Stimulated activated CD4-positive, alpha-beta T cell treated with anti-CD3 and anti-CD28 coated beads, Interleukin-2, amount 100 ng/mL, for 4 hours (primary cell): ENCODE measurements around the gene SIAH2.

Source experiments
- DNase-seq: peaks from one replicate; pipeline ENCODE4 v3.0.0-alpha.2; 2020; ENCODE audit warnings: low read depth

Gene SIAH2

GRCh38 chr3:150733936-150734794 is 28.8 kb downstream of the SIAH2 start:
- no peak for DNase-seq

DNA sequence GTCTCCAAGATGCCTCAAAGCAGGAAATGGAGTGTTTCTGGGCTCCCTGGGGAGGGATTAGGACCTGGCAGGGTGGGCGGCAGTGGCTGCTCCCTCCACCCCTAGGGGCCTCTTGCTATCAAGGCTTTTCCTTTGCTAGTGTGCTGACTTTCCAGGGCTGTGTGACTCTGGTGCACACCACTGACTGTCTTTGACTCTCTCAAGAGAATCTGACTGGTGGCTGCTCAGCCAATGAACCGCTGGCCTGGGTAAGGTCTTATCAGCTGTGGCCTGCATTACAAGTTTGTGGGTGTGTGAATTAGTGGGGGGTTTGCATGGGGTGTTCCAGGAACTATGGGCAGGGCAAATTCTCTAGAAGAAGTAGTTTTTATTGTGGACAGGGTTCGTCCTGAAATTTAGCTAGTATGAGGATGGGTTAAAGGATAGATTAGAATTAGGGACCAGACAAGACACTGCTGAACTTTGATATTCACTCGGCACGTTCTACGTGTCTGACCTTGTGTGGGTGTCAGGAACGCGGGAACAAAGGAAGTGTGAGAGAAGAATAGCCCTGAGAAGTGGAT is 29.5 kb downstream of the SIAH2 start:
- no peak for DNase-seq

GRCh38 chr3:150729682-150730360 is 33.1 kb downstream of the SIAH2 start:
- no peak for DNase-seq

GRCh38 chr3:150727653-150728502 is 35.1 kb downstream of the SIAH2 start:
- DNase-seq = no peak

DNA sequence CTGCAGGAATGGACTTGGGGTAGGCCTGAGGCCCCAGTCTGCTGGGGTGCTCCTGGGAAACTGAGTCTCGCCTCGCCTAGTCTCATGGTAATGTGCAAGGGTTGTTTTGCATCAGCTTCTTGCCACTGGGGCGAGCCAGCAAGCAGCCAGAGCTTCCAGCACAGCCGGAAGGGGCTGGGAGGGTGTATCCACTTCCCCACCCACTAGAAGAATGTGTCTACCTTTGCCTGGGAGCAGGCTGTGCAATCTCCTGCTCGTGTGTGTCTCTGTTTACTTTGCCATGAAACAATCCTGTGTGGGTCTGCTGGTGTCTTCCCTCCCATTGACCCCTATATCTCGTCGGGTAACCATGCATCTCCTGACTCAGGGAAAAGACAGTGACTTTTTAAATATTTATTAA is 37.4 kb downstream of the SIAH2 start:
- no peak for DNase-seq

DNA sequence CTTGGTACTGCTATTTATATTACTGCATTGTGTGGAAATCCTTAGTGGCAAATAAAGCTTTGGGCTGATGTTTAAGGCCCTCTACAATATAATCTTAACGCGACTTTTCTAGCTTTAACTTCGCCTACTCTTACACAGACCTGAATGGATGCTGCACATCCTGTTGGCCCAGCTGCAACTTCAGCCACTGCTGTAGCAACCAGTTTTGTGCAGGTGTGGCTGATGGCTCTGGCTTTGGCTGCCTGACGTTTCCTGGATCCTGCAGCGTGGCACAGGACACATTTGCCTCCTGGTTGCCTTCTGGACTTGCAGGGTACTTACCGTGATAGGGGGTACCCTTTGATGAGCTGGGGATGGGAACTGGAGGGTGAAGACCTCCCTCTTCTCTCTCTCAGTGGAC is 39.0 kb downstream of the SIAH2 start:
- DNase-seq = no peak

DNA sequence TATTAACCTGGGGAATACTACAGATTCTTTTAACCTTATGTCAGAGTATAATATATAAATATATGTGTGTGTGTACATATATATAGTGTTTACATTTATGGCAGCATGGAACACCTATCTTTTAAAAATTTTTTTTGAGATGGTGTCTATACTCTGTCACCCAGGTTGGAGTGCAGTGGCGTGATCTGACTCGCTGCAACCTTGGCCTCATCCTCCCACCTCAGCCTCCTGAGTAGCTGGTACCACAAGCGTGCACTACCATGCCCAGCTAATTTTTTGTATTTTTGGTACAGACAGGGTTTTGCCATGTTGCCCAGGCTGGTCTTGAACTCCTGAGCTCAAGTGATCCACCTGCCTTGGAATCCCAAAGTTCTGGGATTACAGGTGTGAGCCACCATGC is 40.7 kb downstream of the SIAH2 start:
- no peak for DNase-seq

DNA sequence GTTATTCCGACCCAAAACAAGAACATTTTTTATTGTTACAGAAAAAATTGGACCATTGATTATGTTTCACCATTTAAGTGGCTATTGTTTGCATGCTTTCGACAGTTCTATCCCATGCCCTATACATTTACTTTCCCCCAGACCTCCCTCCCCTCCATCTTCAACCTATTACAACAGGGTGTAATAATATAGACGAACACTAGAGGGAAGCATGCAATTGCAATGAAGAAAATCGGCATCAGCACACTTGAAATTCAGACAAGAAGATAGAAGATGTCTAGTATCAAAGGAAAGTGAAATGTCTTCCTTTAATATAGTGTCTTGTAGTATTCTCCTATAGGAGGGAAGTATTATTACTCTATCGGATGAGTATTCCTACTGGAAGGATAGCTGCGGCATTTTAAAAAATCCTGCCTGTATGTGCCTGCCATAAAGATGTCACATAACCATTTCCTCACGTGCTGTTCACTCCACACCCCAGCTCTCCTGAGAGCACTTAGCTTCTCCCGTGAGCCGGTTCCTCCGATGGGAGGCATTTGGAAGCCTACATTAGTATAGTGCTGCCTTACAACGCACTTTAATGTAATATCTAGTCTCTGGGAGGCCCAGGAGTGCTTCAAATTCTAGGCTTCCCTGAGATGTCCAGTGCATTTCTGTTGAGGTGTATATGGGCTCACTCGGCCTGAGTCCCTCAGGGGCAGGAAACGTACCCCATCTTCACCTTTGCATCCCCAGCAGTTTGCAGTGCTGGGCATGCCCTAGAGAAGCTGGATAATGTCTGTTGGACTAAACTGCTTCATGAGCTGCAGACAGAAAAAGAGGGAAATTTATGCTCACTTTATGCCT is 41.5 kb downstream of the SIAH2 start:
- DNase-seq = no peak

DNA sequence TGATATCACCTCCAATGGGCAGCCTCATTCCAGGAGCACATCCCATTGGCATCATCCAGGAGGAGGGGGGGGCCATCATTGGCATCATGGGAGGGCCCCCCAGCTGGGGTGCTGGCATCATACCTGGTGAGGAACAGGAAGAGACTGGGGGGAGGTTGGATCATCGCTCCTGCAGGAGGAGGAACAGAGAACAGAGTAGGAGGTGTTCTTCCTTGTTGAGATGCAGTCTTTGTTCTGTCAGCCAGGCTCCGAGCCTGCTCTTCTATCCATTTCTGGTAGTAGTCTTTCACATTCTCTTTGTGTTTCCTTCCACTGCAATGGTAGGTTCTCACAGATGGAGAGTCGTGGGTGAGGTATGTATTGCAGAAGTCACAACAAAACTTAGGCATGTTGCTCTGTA is 42.5 kb downstream of the SIAH2 start:
- no peak for DNase-seq

DNA sequence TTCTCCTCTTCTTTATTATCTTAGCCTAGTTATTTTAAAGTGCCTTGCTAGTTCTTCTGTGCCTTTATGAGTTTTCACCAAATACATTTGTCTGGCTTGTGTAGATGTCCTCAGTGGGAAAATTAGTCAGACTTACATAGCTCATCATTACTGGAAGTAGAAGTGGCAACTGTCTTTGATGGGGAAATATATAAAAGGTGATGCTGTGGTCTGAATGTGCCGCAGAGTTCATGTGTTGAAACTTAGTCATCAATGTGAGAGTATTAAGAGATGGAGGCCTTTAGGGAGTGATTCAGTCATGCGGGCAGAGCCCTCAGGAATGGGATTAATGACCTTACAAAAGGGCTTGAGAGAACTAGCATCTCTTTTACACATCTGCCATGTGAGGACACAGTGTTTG is 52.9 kb downstream of the SIAH2 start:
- DNase-seq = no peak

DNA sequence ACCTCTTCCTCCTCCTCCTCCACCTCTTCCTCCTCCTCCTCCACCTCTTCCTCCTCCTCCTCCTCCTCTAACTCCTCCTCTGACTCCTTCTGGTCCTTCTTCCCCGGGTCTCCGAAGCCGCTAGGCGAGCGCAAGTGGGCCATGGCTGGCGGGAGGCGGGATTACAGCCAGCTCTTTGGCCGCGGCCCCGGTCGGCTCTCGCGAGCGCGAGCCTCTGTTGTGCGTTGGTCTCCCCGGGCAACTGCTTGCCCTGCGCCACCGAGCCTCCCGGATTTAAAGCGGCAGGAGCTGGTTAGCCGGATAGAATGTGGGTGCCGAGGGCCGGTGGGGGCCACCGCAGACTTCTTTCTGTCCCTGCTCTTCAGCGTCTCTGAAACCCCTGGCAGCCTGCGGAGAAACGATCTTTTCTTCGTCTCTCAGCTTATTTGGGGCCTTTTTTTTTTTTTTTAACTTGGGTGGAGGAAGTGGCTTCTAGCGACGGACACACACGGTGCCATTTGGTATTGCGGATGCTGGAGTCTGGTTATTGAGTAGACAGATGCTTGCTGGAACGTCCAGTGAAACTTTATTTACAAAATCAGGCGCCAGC is 59.1 kb downstream of the SIAH2 start, which contains the start of gene ERICH6:
Gene ERICH6 (minus strand): TSS at position 165 of the 589 bp plus-strand sequence. CDS start 22 bp downstream, at position 143.
- peak; percentile 47 for DNase-seq

DNA sequence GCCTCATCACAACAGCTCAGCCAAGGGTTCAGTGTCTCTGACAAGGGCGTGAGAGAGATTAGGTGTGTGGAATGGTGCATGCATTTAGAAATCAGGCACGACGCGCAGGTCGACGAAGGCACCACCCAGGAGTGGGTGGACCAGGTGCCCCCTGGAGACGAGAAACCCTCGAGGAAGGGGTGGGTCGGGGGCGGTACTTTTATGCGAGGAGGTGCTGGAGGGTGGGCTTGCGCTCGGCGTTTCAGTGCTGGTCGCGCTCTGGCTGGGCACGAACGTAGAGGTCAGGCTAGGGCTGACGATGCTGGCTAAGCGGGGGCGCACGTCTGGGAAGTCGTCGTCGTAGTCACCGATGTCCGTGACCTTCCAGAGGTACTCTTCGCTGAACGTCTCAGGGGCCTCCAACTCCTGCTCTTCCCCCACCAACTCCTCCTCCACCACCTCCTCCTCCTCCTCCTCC is 59.6 kb downstream of the SIAH2 start:
- peak; percentile 18 for DNase-seq

DNA sequence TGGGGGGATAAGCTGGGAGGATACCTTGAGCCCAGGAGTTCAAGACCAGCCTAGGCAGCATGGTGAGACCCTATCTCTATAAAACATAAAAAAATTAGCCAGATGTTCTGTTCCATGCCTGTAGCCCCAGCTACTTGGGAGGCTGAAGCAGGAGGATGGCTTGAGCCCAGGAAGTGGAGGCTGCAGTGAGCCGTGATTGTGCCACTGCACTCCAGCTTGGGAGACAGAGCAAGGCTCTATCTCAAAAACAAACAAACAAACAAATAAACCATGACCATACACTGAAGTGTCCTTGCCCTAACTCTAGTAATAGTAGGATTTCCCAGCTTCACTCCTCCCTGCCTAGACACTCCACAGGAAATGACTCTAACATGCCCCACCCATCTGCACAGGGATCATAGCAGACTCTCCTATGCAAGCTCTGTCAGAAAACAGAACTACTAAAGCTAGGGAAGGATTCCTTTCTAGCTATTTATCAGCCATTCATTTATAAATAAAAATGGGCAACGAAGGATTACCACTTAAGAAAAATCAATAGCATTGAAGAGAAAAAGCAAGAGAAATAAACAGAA is 63.8 kb downstream of the SIAH2 start:
- no peak for DNase-seq

DNA sequence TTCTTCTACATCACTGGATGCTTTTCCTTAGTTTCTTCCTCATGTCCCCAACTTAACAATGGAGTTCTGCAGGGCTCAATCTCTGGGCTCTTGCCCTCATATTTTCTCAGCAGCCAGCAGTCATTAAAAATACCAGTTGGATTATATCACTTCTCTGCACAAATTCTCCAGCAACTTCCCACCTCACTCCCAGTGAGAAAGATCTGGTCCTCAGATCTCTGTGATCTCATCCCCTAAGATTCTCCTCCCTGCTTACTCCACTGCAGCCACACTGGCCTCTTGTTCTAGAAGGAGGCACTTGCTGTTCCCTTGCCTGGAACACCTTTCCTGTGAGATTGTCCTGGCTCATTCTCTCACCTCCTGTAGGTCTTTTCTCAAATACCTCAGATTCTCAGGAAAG is 65.3 kb downstream of the SIAH2 start:
- no peak for DNase-seq

GRCh38 chr3:150691414-150692040 is 71.4 kb downstream of the SIAH2 start:
- no peak for DNase-seq
